GM19023 (cell line): ENCODE data around the gene FAM20C.

Source experiments
- ATAC-seq: cut with Tn5 transposase; IDR thresholded peaks from one replicate; pipeline ENCODE4 v1.9.1; 2021; ENCODE audit warnings: mild to moderate bottlenecking, moderate library complexity; ENCODE audit not compliant: unreplicated experiment

FAM20C gene

DNA sequence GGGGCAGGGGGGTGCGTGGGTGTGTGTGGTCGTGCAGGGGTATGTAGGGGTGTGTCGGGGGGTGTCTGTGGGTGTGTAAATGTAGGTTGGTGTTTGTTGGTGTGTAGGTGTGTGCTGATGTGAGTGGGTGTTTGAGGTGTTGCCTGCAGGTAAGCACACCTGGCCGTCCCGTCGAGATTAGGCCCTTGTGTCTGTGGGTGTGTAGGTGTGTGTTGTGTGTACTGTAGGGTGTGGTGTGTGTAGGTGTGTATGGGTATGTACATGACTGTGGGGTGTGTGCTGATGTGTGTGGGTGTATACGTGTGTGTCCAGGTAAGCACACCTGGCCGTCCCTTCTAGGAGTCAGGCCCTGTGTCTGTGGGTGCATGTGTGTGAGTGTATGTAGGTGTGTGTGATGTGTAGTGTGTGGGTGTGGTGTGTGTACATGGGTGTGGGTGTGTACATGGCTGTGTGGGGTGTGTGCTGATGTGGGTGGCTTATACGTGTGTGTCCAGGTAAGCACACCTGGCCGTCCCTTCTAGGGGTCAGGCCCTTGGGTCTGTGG lies 15.8 kb downstream of the FAM20C start:
- ATAC-seq, result no peak

DNA sequence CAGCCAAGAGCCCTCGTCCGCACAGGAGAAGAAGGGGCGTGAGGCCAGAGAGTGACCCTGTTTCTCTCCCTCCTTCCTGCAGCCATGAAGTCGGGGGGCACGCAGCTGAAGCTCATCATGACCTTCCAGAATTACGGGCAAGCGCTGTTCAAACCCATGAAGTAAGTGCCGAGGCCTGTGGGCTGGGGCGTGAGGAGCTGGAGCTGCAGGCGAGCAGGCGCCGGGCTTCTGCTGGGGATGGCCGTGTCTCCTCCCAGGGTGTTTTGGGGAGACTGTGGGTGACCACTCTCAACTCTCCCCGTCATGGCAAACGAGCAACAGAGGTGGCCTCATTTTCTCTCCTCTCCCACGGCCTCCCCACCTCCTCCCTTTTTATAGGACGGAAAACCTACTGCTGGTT lies 16.4 kb downstream of the FAM20C start:
- no peak for ATAC-seq

DNA sequence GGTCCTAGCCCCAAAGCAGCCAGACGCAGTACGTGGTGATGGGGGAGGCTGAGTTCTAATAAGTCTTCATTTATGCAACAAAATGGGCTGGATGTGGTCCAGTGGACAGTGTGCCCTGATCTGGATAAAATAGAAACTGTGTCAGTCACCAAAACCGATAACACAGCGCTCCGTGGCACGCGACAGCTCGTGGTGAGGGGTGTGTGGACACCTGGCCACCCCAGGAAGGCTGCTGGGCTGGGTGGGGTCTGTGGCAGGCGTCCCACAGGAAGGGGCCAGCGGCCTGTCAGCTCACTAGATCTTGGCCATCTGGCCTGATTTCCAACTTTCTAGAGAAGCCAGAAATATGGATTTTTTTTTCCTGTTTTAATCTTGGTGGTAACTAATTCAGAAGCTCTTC lies 17.0 kb downstream of the FAM20C start:
- ATAC-seq, result no peak

DNA sequence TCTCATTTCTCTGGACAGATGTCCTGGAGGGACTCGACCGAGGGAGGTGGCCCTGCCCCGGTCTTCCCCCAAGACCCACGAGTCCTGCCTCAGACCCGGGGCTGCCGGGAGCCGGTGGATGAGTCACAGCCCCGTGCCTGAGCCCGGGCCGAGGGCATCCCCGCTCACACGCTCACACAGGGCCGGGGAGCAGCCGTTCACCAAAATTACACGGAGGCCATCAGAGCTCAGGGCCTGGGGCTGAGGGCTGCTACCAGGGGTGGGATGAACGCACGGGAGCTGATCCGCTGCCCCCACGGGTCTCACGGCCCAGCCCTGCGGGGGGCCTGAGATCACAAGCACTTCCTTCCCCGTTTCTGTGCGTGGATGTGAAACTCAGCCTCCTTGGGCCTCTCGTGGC lies 17.5 kb downstream of the FAM20C start:
- no peak for ATAC-seq

DNA sequence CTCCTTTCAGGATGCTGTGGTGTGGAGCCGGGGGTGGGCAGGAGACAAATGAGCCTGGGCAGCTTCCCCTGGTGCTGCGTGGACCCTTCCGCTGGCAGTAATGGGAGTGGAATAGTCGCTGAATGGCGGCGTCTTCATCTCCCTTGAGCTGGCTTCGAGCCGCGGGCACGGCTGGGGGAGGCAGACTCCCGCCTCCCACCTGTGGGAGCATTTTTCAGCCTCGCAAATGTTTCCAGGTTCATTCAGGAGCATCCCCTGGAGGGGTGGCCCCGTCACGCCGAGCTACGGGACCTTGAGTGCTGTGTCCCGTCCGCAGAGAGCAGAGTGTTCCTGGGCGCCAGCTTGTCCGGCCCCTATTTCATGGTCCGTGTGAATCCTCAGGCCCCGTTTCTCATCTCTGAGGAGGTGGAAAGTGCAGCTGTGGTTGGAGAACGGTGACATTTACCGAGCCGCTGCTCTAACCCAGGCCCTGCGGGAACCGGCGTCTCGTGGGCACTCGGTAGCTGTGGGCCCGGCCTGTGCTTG lies 18.1 kb downstream of the FAM20C start:
- no peak for ATAC-seq

DNA sequence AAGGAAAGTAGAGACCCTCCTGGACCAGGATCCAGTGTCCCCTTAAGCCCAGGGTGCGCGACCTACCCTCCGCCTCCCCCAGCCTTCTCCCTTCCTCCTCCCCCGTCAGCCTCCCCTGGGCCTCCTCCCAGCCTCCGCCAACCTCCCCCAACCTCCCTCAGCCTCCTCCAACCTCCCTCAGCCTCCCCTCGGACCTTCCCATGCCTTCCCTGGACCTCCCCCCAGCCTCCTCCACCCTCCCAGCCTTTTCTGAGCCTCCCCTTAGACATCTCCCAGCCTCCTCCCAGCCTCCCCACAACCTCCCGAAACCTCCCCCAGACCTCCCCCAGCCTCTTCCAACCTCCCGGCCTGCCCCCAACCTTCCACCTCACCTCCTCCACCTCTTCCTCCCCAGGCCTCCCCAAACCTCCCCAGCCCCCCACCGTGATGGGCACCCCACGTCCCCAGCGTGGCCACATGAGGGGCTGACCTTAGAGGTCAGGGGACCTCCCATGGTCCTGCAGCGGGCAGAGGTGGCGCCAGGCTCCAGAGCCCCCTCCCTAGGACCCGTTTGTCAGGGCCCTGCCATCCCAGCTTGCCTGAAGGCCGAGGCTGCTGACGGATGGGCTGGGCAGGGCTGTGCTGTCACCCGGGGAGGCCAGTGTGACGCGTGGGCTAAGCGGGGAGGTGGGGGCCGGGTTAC lies 18.8 kb downstream of the FAM20C start:
- no peak for ATAC-seq

DNA sequence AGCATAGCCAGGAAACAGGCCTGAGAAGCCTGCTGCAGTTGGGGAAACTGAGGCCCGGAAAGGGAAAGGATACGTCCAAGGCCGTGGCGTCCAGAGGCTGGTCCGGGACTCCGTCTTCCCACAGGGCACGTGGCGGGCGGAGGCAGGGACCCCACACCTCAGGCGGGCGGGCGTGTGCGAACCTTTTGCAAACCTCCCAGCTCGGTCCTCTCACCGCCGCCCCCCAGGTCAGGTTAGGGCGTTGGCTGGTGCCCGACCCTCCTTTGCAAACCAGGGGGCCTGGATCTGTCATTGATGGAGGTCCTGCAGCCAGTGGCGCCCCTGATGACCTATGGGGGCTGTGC lies 19.3 kb downstream of the FAM20C start:
- no peak for ATAC-seq

DNA sequence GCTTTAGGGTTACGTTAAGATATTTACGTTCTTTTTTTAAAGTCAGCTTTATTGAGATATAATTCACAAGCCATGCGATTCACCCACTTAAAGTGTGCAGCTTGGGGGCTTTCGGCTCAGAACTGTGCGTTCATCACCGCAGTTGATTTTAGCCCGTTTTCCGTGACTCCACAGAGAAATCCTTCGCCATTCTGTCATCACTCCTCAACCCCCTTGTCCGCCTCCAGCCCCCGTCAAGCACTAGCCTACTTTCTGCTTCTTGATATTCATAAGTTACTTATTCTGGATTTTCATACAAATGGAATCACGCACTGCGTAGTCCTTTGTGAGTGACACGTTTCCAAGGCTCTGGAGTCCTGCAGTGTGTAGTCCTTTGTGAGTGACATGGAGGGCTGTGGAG lies 20.4 kb downstream of the FAM20C start:
- no peak for ATAC-seq

DNA sequence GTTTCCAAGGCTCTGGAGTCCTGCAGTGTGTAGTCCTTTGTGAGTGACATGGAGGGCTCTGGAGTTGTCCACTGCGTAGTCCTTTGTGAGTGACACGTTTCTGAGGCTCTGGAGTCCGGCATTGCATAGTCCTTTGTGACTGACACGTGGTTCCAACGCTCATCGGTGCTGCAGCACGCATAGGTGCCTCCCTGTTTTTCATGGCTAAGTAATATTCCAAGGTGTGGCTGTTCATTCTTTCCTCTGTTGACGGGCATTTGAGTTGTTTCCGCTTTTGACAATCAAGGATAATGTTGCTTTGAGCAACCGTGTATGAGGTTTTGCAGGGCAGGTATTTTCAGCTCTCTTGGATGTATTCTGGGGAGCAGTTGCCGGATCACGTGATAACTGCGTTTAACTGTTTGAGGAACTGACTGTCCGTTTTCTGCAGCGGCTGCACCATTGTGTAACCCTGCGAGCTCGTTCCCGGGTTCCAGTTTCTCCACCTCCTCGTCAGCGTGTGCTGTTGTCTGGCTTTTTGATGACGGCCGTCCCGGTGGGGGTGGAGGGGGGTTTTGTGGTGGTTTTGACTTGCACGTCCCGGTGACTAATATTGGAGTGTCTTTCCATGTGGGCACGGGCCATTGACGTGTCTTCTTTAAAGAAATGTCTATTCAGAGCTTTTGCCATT lies 21.1 kb downstream of the FAM20C start:
- no peak for ATAC-seq

DNA sequence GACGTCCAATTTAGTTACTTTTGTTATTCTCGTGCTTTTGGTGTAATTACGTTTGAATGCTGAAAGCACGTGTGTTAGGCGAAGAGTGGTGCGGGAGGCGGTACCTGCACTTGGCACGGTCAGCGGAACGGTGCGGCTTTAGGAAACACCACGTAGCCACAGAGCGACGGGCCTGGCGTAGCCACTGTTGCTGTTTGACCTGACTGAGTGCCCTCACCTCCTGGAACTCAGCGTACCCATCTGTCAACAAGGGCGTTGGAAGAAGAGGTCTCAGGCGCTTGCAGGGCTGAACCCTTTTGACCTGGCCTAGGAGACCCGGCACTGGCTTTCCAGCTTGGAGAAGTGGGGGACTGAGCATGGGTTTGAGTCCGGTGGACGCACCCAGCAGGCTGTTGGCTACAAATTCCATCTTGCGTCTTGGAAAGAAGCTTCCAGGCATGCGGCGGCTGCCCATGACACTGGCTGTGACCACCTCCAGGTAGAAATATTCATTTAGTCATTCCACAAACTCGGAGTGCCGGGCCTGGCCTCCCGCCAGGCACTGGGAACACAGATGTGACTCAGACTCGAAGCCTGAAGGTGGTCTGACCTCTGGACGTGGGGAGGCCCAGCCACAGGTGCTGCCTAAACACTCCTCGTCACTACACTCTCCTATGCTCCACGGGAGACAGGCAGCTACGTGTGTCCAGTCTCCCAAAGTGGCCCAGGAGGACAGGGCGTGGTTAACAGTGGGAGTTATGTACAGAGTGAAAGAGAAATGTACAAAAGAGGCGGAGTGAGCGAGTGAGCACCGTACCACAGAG lies 22.2 kb downstream of the FAM20C start:
- no peak for ATAC-seq

DNA sequence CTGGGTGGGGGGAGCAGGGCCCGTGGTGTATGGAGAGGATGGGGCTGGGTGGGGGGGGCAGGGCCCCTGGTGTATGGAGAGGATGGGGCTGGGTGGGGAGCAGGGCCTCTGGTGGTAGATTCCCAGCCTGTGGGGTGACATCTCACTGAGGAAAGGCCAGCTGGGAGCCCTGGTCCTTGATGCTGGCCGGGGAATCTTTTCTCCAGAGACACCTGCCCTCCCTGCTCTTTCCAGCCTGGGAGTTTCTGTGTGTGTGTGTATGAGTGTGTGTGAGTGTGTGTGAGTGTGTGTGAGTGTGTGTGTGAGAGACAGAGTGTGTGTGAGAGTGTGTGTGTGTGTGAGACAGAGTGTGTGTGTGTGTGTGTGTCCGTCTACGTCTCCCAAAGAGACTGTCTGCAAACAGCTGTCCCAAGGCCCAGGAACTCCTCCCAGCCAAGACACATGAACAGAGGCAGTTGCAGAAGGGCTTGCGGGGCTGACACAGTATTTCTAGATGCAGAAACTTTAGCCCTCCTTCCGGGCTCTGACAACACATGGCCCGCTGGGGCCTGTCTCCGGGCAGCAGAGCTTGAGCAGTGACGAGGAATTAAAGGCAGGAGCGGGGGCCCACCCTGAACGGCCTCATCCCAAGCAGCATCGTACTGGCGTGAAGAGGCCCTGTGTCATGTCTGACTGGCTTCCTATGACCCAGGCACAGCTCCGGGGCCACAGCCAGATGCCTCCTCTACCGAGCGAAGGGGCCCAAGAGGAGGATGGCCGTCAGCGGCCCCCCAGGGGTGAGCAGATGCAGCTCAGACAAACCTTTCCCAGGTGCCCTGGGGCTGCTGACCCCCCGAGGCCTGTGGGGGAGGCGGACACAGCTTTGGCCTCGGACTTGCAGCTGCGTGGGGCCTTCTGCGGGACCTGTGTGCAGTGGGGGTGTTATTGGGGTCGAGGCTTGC lies 24.3 kb downstream of the FAM20C start:
- ATAC-seq, result no peak

DNA sequence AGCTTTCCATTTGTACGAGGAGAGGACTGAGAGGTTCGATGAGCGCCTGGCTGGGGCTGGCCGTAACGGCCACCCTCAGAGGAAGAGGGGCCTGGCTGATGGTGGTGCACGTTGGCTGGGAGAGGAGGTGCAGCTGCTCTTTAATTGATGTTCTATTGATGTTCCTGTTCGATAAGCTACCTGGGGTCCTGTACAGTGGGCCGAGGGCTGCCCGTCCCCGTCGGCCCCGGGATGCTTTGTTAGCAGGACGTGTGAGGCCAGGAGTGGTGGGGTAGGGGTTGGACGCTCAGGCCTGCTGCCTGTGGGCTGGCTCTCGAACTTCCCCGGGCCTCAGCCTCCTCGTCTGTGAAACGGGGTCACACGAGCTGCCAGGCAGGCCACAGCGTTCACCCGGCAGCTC lies 25.4 kb downstream of the FAM20C start:
- no peak for ATAC-seq

DNA sequence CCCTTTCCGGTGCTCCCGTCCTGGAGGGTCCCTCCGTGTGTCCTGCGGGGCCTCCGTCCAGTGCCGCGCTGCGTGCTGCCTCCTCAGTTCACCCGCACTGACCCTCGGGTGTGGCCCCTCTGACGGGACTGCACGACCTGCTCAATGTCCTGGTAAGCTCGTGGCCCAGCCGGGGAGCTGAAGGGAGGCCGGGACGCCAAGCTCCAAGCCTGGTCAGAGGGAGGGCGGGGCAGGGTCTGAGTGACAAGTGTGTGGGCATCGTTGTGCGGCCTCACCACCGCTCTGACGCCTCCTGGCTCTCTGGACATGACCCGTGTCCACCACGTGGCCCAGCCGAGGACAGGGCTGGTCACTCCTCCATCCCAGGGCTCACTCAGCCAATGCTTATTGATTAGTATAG lies 25.9 kb downstream of the FAM20C start:
- ATAC-seq, result no peak

DNA sequence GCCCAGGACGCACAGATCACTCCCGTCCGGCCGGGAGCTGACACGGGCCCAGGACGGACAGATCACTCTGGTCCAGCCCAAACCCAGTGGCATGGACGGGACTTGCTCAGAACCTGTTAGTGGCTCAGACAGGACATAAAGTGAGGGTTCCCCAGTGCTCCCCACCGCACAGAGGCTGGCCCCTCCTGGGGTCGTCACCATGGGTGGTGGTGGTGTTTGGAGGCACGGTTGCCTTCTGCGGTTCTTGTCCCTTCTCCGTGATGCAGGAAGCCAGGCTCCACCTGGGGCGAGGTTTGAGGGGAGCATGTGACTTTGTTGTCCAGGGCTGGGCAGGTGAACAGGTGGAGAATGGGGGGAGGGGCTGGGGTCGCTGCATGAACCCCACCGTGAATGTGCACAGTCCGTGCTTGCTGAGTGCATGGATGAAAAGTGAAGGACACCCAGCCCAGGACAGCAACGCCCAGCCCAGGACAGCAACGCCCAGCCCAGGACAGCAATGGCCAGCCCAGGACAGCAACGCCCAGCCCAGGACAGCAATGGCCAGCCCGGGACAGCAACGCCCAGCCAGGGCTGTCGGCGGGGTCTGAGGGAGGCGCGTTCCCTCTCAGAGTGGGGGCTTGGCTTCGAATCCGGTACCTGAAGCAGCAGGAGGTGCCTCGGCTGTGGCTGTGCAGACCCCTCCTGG lies 26.7 kb downstream of the FAM20C start:
- no peak for ATAC-seq

DNA sequence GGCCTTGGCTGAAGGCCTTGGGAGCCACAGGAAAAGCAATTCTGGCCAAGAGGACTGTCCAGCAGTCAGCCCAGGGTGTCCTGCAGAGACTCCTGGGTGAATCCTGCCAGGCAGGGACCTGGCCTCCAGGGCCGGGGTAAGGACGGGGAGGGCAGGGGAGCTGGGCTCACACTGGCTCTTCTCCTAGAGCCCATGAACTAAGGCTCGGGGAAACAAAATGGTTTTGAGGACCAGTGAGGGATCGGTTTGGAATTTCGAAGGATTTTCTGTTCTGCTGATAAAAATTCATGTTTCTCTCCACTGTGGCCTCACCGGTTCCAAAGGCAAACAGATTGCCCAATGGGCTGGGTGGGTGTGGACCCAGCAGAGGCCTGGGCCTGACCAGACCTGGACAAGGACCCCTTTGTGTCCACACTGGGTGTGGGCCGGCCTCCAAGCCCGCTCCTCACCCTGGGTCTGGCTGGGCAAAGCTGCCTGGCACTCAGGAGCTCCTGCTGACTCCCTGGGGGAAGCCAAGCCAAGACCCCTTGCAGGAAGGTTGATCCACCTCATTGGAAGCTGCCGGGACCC lies 27.3 kb downstream of the FAM20C start:
- no peak for ATAC-seq

DNA sequence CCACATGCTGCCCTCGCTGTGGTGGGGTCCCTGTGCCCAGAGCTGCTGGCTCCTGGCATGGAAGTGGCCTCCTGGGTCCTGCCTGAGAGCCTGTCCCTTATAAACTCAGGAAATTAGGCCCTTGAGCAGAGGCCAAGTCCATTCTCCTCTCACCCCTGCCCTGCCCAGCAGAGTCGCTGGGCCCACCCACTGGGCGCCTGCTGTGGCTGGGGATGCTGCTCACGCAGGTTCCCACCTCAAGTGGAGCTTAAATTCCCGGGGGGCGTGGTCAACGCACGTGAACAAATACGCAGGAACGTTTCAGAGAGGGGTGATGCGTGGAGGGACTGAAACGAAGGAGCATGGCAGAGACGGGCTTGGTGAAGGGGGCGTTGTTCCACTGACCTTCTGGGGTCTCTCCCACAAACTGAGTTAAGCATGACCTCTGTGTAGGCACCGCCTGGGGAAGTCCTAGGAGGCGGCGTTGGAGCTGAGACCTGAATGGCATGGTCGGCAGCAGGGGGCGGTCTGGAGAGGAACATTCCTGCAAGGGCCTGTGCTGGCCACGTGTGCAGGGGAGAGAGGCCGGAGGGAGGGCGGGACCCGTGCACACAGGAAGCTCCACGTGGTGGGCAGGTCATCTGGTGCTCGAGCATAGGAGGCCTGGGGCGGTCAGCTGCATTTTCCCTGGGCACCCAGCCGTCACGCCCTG lies 27.9 kb downstream of the FAM20C start:
- no peak for ATAC-seq

DNA sequence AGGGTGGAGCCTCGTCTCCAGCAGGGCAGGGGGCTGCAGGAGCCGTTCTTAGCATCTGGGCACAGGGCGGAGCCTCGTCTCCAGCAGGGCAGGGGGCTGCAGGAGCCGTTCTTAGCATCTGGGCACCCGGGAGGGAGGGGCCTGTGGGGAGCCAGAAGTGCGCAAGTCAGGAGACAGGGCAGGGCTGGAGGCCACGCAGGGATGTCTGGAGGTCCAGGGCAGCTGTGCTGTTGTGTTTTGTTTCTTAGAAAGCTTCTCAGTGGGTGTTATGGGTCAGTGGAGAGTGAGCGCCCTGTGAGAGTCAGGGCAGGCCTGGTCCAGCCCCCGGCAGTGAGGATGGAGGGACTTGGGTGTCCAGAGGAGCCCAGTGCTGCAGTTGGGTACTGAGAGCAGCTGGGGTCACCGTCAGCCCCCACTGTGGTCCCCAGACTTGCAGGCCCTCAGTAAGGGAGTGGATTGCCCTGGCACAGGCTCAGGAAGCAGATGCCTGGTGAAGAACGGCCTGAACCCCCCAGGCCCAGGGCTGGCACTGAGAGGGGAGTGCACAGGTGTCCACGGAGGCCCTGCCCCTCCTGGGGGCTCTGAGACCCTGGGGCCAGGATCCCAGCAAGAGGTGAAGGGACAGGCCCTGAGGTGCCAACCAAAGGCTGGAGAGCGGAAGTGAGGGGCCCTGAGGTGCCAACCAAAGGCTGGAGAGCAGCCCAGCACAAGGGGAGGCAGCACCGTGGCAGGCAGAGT lies 29.8 kb downstream of the FAM20C start:
- no peak for ATAC-seq

DNA sequence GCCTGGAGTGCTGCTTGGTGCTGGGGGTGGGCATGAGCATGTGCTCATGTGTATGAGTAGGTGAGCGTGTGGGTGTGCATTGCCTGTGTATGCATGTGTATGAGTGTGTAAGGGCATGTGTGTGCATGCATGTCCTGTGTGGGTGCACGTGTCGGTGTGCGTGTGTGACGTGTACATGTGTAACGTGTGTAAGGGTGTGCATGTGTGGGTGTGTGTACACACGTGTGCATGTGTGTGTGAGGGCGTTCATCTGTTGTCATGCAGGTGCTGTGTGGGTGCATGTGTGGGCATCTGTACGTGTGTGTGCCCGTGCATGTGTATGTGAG lies 30.3 kb downstream of the FAM20C start:
- ATAC-seq, result no peak
